Measurements from ENCODE around the gene EFR3B.
"Not testable (repeated sequence)": the region's sequence is repeated elsewhere in the genome, so short reads cannot be mapped to it uniquely, and the experiment has no call there.

Gene EFR3B

GRCh38 chr2:25104736-25105135 lies 62.9 kb downstream of the EFR3B start:
- no peak for DNase-seq (ENCODE audit: low read depth, low spot score)

GRCh38 chr2:25105336-25106085 lies 63.6 kb downstream of the EFR3B start:
- peak; percentile 19 for DNase-seq (ENCODE audit: low read depth, low spot score)

GRCh38 chr2:25109822-25110221 lies 67.9 kb downstream of the EFR3B start:
- no peak for DNase-seq (ENCODE audit: low read depth, low spot score)

DNA sequence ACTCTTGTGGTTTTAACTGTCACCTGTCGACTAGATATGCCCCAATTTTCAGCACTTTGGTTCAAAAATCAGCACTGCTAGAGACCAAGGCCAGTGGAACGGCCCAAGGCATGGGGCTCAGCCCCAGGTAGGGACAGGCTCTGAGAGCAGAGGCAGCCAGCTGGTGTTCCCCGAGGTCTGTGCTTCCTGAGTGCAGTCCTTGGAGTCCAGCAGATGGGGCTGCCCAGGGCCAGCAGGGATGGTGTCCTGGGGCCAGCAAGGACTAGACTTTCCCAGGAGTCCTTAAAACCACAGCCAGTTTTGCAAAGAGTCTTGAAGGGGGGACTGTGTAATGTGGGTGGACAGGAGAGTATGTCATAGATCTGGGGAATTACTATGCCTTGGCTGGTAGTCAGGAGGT lies 70.2 kb downstream of the EFR3B start:
- no peak for DNase-seq (ENCODE audit: low read depth, low spot score)

GRCh38 chr2:25115249-25115883 lies 73.5 kb downstream of the EFR3B start:
- DNase-seq (ENCODE audit: low read depth, low spot score), result peak; percentile 10

GRCh38 chr2:25115902-25116301 lies 74.0 kb downstream of the EFR3B start:
- peak; percentile 80 for DNase-seq (ENCODE audit: low read depth, low spot score)

DNA sequence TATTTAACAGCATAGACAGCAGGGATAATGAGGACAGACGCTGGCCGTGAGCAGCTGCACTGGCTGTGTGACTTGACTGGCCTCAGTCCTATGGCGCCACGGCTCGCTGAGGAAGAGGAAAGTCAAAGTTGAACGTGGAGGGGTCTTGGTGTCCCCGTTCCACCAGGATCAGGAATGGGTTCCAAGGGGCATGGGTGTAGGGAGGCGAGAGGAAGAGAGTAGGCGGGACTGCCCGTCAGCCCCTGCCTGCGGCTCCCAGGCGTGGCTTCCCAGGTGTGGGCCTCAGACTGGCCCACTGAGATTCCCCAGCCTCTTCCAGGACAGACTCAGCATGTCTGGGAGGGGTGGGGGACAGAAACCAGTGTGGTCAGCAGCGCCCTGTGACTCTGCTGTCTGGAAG lies 75.1 kb downstream of the EFR3B start:
- no peak for DNase-seq (ENCODE audit: low read depth, low spot score)

- no peak for DNase-seq (ENCODE audit: low read depth, low spot score)
Observed at GRCh38 chr2:25119263-25119662, 77.4 kb downstream of the EFR3B start.

GRCh38 chr2:25122367-25122766 lies 80.5 kb downstream of the EFR3B start:
- DNase-seq (ENCODE audit: low read depth, low spot score), result no peak

DNA sequence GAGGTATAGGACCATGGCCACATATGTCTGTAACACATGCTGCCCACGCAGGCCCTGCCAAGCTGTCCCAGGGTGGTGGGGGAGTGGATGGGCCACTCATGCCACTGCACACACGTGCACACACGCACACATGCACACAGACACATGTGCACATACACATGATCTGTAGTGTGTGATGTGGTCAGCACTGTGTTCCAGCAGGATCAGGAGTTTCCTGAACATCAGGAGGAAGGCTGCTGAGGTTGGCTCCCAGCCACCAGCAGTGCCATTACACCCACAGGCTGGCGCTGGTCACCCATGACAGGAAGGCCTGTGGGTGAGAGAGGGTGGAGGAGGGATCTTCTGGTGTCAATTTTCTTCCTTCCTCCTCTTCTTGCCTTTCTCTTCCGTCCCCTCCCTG lies 81.8 kb downstream of the EFR3B start:
- DNase-seq (ENCODE audit: low read depth, low spot score), result no peak

DNA sequence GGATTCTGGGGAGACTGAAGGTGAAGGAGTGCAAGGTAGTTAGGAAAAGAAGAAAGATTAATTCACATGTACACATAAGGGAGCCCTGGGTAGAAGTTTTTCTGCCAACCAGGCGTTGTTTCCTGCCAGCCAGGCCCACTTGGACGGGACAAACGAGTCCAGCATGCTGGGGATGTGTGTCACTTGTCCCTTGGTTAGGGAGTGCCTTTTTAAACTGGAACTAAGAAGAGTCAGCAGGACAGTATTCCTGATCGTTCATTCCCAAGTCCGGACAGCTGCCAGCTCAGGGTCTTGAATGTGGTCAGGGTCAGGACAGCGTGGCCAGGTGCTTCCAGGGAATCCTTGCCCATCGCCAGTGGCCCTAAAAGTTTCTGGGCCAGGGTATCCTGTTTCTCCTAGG lies 83.3 kb downstream of the EFR3B start:
- DNase-seq (ENCODE audit: low read depth, low spot score), result no peak

DNA sequence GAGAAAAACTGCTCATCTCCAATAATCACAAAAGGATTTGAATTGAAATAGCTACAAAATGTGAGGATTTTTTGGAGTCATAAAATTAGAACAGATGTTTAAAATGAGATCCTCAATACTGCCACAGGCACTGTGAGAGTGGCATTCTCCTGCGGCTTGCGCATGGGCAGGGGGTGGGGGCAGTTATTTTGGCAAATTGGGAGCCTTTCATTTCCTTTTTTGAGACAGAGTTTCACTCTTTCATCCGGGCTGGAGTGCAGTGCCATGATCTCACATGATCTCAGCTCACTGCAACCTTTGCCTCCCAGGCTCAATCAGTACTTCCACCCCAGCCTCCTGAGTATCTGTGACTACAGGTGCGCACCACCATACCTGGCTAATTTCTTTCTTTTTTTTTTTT lies 84.1 kb downstream of the EFR3B start:
- no peak for DNase-seq (ENCODE audit: low read depth, low spot score)

GRCh38 chr2:25127071-25127470 lies 85.2 kb downstream of the EFR3B start:
- not testable (repeated sequence) for DNase-seq (ENCODE audit: low read depth, low spot score)

GRCh38 chr2:25127646-25128045 lies 85.8 kb downstream of the EFR3B start:
- DNase-seq (ENCODE audit: low read depth, low spot score), result peak; percentile 32

DNA sequence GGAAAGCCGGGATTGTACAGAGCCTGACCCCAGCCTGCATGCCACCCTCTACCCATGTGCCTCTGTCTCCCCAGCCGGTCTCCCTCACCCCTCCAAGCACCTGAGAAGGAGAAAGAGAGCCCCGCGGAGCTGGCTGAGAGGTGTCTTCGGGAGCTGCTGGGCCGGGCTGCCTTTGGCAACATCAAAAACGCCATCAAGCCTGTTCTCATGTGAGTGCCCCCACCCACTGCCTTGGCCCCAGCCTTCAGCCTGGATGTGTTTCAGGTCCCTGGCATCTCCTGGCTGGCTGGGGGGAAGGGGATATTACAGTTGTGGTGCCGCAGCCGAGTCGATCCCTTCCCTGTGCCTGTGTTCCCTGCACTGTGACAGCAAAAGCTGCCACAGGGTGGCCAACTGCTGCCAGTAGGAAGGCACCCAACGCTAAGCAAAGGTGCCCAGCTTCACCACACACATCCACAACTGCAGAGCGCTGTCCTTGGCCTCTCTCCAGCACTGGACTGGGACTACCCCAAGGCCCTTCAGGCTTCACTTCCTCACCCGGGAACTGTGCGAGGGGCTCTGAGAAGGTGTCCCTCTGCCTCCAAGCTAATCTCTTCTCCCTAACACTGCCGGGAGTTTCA lies 88.1 kb downstream of the EFR3B start:
- DNase-seq (ENCODE audit: low read depth, low spot score), result no peak

- DNase-seq (ENCODE audit: low read depth, low spot score), result no peak
Observed at GRCh38 chr2:25131253-25131566, 89.3 kb downstream of the EFR3B start.

- no peak for DNase-seq (ENCODE audit: low read depth, low spot score)
Observed at GRCh38 chr2:25131567-25132298, 89.9 kb downstream of the EFR3B start.

- DNase-seq (ENCODE audit: low read depth, low spot score), result no peak
Observed at GRCh38 chr2:25132299-25132635, 90.4 kb downstream of the EFR3B start.

DNA sequence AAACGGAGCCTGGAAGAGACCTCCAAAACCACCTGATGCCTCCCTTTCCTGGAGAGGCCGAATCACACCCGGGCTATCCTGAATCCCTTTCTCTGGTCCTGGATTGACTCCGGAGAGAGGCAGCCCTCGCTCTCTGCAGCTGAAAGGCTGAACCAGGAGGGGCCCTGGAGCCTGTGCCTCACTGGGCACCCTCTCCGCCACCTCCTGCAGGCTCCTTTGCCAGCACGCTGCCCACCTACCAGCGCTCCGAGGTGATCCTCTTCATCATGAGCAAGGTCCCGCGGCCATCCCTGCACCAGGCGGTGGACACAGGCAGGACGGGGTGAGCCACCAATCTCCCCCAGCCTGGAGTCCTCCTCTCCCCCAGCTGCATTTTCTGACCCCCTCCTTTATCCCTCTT lies 90.8 kb downstream of the EFR3B start:
- DNase-seq (ENCODE audit: low read depth, low spot score), result no peak

GRCh38 chr2:25140535-25140934 lies 98.7 kb downstream of the EFR3B start:
- DNase-seq (ENCODE audit: low read depth, low spot score), result not testable (repeated sequence)

DNA sequence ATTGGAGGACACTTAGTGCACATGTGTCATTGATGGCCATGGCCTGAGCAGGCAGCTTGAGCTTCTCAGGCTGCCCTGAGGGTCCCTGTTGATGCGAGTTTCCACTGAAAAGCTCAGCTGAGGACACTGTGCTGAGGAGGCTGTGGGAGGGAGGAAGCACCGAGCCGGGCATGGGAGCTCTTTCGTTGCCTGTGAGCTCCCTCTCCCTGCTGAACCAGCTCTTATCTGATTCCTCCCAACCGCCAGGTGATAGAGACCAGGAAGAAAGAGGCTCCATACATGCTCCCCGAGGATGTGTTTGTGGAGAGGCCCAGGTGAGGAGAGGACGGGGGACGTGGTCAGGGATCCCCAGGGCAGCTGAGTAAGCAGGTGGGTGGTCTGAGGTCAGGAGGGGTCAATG lies 99.2 kb downstream of the EFR3B start:
- DNase-seq (ENCODE audit: low read depth, low spot score), result no peak

GRCh38 chr2:25145803-25146202 lies 103.9 kb downstream of the EFR3B start:
- no peak for DNase-seq (ENCODE audit: low read depth, low spot score)

DNA sequence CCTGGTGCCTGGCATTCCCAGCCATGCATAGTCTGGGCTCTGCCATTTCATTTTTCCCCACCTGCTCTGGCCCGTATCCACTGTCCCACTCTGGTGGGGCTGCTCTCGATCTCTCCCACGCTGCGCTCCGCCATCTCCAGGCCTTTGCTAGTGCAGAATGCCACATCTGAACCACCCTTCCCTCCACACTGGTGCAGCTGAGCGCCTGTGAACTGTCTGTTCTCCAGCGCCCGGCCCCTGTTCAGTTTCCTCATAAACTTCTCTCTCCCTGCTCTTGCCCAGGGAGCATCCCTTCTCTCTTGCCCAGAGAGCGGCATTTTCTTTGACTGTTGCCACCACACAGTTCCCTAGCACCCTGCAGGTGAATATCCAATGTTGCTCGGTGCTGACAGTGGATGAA lies 105.0 kb downstream of the EFR3B start:
- DNase-seq (ENCODE audit: low read depth, low spot score), result no peak
